GM19397 (cell line): ENCODE data around the gene PTPN3.
"Not testable (repeated sequence)": the region's sequence is repeated elsewhere in the genome, so short reads cannot be mapped to it uniquely, and the experiment has no call there.

Source experiments
- ATAC-seq: cut with Tn5 transposase; IDR thresholded peaks from one replicate; pipeline ENCODE4 v1.9.1; 2021; ENCODE audit warnings: mild to moderate bottlenecking, moderate library complexity; ENCODE audit not compliant: unreplicated experiment

PTPN3 gene

DNA sequence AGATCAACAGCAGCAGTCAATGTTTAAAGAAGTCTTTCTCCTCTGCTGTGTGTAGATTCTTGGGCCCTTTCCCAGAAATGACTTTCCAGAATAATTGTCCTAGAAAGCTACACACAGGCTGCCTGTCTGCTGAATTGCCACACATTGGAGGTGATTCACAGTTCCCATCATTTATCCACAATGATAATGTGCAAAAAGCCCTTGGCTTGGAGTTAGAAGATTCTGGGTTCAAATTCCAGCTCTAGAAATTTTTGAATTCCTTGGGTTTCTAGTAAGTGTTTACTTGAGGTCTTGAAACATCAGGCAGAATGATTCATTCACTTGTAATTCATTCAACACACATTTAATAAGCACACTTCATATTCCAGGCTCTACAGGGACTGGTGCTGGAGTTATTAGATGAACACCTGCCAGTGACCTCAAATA is 148.7 kb downstream of the PTPN3 start:
- ATAC-seq, result no peak

DNA sequence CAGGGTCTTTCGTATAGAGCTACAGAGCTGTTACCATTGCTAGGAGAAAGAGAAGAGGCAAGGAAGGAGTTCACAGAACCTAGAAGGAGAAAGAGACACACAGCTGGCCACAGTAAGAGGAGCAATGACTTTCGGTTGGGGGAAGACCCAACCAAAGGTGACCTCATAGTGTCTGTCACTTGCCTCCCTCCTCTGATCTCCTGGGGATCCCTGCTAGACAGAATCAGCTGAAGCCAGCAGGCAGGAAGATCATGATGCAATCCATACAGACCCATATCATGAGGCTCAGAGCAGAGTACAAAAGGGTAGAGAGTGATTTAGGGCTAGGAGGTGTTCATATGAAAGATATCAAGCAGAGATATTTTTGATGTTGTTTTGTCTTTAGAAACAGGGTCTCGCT is 151.2 kb downstream of the PTPN3 start:
- ATAC-seq, result no peak

GRCh38 chr9:109344866-109345265 is 153.2 kb downstream of the PTPN3 start:
- ATAC-seq, result no peak

- ATAC-seq, result no peak
Observed at GRCh38 chr9:109342878-109343277, 155.2 kb downstream of the PTPN3 start.

GRCh38 chr9:109341561-109341960 is 156.5 kb downstream of the PTPN3 start:
- ATAC-seq, result no peak

- not testable (repeated sequence) for ATAC-seq
Observed at GRCh38 chr9:109340979-109341378, 157.1 kb downstream of the PTPN3 start.

DNA sequence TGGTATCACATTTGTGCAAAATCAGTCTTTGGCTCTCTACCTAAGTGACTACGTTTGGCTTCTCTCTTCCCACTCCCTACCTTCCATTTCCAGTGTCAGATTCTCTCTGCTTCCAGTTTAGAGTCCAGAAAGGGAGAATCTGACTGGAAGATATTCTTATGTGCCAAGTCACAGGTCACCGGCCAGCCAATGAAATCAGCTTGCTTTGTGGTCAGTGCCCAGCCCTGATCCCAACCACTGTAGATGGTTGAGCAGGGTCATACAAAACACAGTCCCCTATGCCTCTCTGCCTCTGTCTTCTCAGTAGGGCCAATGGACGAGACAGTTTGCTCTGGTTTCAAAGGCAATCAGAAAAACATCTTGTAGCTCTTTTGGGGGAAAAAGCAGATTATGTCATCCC is 161.7 kb downstream of the PTPN3 start:
- no peak for ATAC-seq

GRCh38 chr9:109335929-109336328 is 162.2 kb downstream of the PTPN3 start:
- ATAC-seq, result no peak

DNA sequence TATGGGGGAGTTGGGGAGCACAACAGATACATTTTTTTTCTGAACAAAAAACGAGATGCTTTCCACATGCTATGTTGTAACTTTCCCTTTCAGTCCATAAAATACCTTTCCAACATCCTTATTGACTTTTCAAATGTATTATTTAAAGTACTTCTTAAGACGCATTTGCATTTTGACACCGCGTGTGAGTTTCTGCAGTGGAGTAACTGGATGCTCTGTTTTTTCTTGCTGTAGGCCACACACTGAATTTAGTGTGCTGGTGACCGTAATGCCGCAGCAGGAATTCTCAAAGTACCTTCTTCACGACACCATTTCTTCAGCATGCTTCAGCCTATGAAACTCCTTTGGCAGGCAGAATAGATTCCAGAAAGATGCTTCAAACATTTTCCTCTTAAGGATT is 163.0 kb downstream of the PTPN3 start:
- ATAC-seq, result no peak

DNA sequence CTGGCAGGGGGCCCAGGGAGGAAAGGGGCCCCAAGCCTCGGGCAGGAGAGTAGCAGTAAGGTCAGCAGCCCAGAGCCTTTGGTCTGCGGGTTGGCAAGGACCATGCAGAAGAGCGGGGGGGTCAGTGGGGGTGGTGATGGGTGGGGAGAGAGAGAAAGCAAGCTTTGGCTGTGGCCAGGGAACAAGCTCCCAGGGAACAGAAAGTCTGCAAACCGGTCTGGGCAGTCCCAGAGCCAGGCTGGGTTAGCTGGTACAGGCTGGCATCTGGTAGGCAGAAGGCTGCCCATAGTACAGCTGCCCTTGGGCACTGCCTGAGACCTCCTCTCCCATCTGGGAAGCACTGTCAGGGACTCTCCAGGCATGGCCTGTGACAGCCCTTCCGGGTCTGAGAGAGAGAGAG is 166.8 kb downstream of the PTPN3 start:
- ATAC-seq, result no peak

DNA sequence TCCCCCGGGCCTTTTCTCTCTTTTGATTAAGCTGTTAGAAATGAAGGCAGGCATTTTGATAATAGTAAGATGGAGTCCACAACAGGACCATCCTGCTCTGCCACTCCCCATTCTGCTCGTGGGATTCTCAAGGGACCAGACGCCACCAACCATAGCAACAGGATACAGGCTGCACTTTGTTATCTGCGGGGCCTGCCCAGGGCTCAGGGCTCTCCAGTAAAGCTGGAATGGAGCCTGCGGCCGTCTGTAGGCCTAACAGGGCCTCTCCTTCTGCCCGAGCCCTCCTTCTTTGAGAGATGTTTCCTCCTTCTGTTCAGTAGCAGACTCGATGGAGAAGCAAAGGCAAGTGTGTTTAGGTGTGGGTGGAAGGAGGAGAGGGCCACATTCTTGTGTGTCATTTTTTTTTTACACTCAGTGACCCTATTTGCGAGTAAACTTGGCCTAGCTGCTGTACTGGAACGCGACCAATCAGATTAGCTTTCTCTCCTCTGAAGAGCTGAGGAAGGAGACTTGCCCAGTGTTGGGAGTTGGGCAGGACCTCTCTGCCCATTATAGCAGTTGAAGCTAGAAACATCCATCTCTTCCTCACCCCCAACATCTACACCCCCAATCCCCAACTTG is 168.4 kb downstream of the PTPN3 start:
- no peak for ATAC-seq

GRCh38 chr9:109328978-109329637 is 169.0 kb downstream of the PTPN3 start:
- ATAC-seq, result no peak
